Measurements from ENCODE around the gene GLT1D1.

- TF ChIP-seq MAFK (IDR thresholded peaks at IDR 0.05; ENCODE audit: low read depth, low read length) (no peak), POLR2A (IDR thresholded peaks at IDR 0.05; ENCODE audit: control extremely low read depth in 1 of 2, low read depth in 2 of 2, low read length in 2 of 2) (no peak), RFX5 (IDR thresholded peaks at IDR 0.05; ENCODE audit: borderline replicate concordance, low read depth, low read length) (no peak), CTCF (IDR thresholded peaks at IDR 0.05; ENCODE audit: control extremely low read depth in 1 of 3, insufficient read depth in 1 of 3, low read depth in 1 of 3, low read length in 3 of 3) (no peak), GABPA (IDR thresholded peaks at IDR 0.05; ENCODE audit: borderline replicate concordance, insufficient read depth, low read length) (no peak), POLR2AphosphoS5 (IDR thresholded peaks at IDR 0.05; ENCODE audit: low read depth, low read length) (no peak), YY1 (IDR thresholded peaks at IDR 0.05; ENCODE audit: low read depth, low read length) (no peak), EZH2 (IDR thresholded peaks at IDR 0.05; ENCODE audit: low read depth, low read length, severe bottlenecking) (no peak), JUND (IDR thresholded peaks at IDR 0.05; ENCODE audit: low read length) (no peak), PHF8 (conservative IDR thresholded peaks at IDR 0.05; ENCODE audit: low read depth, low read length) (no peak)
Measured at GRCh38 chr12:128825835-128826234, 27.4 kb upstream of the GLT1D1 start.

All from H1 (cell line).